NOMO-1 treated with dmso at 0.1 percent for 144 hours (cell line): ENCODE results near the gene BFSP1.

Experiments
- DNase-seq: peaks from one replicate; lab custom pipeline; 2025; ENCODE audit not compliant: unreplicated experiment; lab: John Stamatoyannopoulos, UW

BFSP1 gene

GRCh38 chr20:17500271-17500670, 30.9 kb downstream of the BFSP1 start:
- no peak for DNase-seq

GRCh38 chr20:17499041-17499440, 32.1 kb downstream of the BFSP1 start:
- DNase-seq, result no peak

GRCh38 chr20:17498641-17499040, 32.5 kb downstream of the BFSP1 start:
- no peak for DNase-seq

- no peak for DNase-seq
Observed at GRCh38 chr20:17497821-17498580, 33.2 kb downstream of the BFSP1 start.

- no peak for DNase-seq
Observed at GRCh38 chr20:17495826-17496225, 35.4 kb downstream of the BFSP1 start.

GRCh38 chr20:17494201-17494600, 37.0 kb downstream of the BFSP1 start:
- DNase-seq, result no peak

- no peak for DNase-seq
Observed at GRCh38 chr20:17493173-17493572, 38.0 kb downstream of the BFSP1 start.

- no peak for DNase-seq
Observed at GRCh38 chr20:17491488-17491887, 39.7 kb downstream of the BFSP1 start.

- DNase-seq, result no peak
Observed at GRCh38 chr20:17491041-17491440, 40.1 kb downstream of the BFSP1 start.

GRCh38 chr20:17490501-17490900, 40.7 kb downstream of the BFSP1 start:
- no peak for DNase-seq

- DNase-seq, result no peak
Observed at GRCh38 chr20:17488916-17489600, 42.1 kb downstream of the BFSP1 start.

GRCh38 chr20:17485017-17485416, 46.2 kb downstream of the BFSP1 start:
- no peak for DNase-seq

GRCh38 chr20:17482536-17482935, 48.6 kb downstream of the BFSP1 start:
- DNase-seq, result no peak

- no peak for DNase-seq
Observed at GRCh38 chr20:17481661-17482060, 49.5 kb downstream of the BFSP1 start.

GRCh38 chr20:17480696-17481095, 50.5 kb downstream of the BFSP1 start:
- DNase-seq, result no peak

GRCh38 chr20:17479063-17479657, 52.0 kb downstream of the BFSP1 start:
- DNase-seq, result no peak

- DNase-seq, result no peak
Observed at GRCh38 chr20:17473659-17474058, 57.5 kb downstream of the BFSP1 start.

- DNase-seq, result no peak
Observed at GRCh38 chr20:17471606-17472187, 59.5 kb downstream of the BFSP1 start.

- DNase-seq, result no peak
Observed at GRCh38 chr20:17470973-17471372, 60.2 kb downstream of the BFSP1 start.

GRCh38 chr20:17470521-17470920, 60.7 kb downstream of the BFSP1 start:
- DNase-seq, result no peak

- no peak for DNase-seq
Observed at GRCh38 chr20:17469246-17470030, 61.7 kb downstream of the BFSP1 start.
